ENCODE measurements around the gene NFE2L2. TPM values are rescaled to one million over a fixed set of nuclear protein-coding genes. Genes with fewer than 3 reads are reported as not detected.
"Not testable (repeated sequence)": the region's sequence is repeated elsewhere in the genome, so short reads cannot be mapped to it uniquely, and the experiment has no call there.

Gene NFE2L2
- 66.5 TPM for total RNA-seq
- long read RNA-seq, transcript NFE2L2-210 (2 exons, 521 nt): minor isoform, 6 of 147 reads
- long read RNA-seq, transcript NFE2L2-202 (5 exons, 2,651 nt): minor isoform, 23 of 147 reads
- long read RNA-seq, transcript NFE2L2-201 (5 exons, 2,853 nt): major isoform, 93 of 147 reads
- long read RNA-seq, partial matches to known transcripts: 9 of 147 reads
- long read RNA-seq, other reads (novel, unspliced or antisense): 15 of 147 reads

GRCh38 chr2:177264693-177265587 is at the start of gene NFE2L2:
TSS of gene NFE2L2 (minus strand) at chr2:177264727. CDS start at chr2:177264576, 151 bp downstream.
- intact Hi-C loops (cut with DNase I): loop anchor here (1.0 to 2.0 kb wide), 3 partner anchors 30 to 100 kb away; partner anchors contain the start of gene HNRNPA3
- peak; percentile 97 for DNase-seq (ENCODE audit: low spot score)

DNA sequence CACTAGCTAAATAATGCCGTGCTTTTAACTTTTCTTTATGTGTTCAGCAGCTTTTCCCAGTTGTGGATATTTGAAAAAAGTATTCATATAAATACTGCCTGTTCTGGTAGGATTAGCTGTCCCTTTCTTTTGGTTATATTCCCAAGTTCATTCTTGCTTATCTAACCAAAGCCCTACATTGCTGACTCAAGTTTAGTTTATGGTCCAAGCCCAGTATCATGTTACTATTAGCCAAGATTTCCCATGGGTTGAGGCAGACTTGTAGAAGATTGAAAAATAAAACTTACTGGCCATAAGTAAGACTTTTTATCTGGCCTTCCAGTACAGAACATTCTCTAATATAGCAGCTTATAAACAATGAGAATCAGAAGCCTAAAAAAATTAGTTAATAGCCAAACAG is 49.7 kb upstream of the NFE2L2 start:
- DNase-seq (ENCODE audit: low spot score): no peak
- intact Hi-C loops (cut with DNase I): no loop called here

- intact Hi-C loops (cut with DNase I): no loop called here
- no peak for DNase-seq (ENCODE audit: low spot score)
Observed at GRCh38 chr2:177313162-177313781, 48.7 kb upstream of the NFE2L2 start.

- intact Hi-C loops (cut with DNase I): no loop called here
Observed at GRCh38 chr2:177312562-177312961, 48.0 kb upstream of the NFE2L2 start.

DNA sequence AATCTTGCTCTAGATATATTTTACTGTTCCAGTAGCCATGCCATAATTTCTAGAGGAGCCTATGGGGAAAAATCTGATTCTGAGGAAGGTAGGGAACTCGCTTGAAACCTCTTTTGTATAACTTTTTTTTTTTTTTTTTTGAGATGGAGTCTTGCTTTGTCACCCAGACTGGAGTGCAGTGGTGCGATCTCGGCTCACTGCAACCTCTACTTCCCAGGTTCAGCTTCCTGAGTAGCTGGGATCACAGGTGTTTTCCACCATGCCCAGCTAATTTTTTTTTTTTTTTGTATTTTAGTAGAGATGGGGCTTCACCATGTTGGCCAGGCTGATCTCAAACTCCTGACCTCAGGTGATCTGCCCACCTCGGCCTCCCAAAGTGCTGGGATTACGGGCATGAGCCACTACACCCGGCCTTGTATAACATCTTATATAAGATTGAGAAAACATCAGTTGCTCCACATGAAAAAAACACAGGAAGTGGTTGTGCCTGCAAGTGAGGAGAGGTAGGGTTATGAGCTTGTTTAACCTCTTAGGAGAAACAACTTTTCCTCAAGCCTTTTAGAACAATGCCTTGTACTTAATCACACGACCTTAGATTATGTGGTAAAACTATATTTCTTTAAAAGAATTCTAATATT is 45.3 kb upstream of the NFE2L2 start:
- intact Hi-C loops (cut with DNase I); DNase-seq (ENCODE audit: low spot score): not testable (repeated sequence)

More at GRCh38 chr2:177312562-177312961, 48.0 kb upstream of the NFE2L2 start:
- no peak for DNase-seq (ENCODE audit: low spot score)

DNA sequence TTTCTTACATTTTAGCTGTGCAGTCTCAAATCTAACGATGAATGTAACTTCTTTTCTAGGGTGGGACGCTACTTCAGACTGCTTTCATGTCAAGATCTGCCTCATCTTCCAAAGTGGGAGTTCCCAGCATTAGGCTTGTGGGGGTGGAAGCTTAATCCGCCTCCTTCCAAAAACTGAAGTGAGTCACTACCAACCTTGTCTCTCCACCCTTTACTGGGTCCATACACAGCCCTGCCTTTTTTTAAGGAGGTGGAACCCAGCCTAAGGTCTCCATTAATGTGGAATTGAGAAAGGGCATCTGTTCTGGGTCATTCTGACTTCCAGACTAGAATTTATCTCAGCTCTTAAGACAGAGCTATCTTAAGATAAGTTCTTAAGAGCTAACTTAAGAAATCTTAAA is 42.0 kb upstream of the NFE2L2 start:
- intact Hi-C loops (cut with DNase I): no loop called here
- no peak for DNase-seq (ENCODE audit: low spot score)

DNA sequence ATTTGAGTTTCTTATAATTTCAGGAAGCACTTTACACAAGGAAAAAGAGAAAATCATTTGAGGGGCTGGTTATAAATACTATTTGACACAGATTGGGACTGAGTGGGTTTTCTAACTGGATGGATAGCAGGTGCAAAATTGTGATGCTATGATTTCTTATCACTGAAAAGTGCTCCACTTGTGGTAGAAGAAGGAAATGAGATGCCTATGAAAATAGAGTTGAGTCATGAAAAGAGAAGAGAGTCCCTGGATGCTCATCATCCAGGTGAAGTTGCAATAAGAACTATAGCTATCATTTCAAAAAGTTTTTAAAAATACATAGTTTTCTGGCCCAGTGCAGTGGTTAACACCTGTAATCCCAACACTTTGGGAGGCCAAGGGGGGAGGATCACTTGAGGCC is 39.4 kb upstream of the NFE2L2 start:
- intact Hi-C loops (cut with DNase I): no loop called here
- DNase-seq (ENCODE audit: low spot score): no peak

DNA sequence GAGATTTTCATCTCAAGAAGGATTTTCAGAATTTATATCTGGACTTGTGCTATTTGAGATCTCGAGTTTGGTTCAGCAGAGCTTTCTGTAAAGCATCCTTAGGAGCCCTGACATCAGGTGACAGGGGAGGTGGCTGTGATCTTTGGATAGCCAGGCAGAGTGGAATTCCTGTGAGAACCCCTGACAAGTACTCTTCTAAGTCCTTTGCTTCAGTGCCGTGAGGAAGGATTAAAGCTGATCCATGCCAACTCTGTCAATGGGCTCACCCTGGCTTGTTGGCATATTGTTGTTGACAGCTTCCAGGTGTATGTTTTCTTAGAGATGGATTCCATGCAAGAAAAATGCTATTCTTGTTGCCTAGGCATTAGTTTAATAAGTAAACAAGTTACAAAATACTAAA is 38.0 kb upstream of the NFE2L2 start:
- intact Hi-C loops (cut with DNase I): no loop called here
- DNase-seq (ENCODE audit: low spot score): no peak

- DNase-seq (ENCODE audit: low spot score): no peak
- intact Hi-C loops (cut with DNase I): no loop called here
Observed at GRCh38 chr2:177298191-177298590, 33.7 kb upstream of the NFE2L2 start.

GRCh38 chr2:177296040-177296439 is 31.5 kb upstream of the NFE2L2 start:
- intact Hi-C loops (cut with DNase I): loop anchor here (1.0 kb wide), 1 partner anchor 132 kb away; no protein-coding TSS in a partner anchor
- no peak for DNase-seq (ENCODE audit: low spot score)

DNA sequence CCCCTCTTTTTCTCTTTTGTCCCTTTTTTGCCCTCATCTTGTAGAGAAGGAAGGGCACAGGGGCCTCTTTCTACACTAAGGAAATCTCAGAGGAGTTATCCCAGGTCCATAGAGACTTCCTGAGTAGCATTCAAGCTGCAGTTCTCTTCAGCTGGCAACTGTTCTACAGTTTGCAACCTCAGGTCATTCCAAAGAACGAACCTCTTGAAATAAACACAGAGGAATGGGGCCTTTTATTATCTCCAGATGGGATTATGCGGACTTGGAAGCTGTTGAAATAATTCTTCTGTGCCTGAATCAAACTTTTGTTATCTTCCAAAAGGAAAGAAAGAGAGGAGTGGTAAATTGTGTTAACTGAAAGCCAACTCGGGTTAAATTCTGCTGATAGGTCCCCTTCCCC is 31.0 kb upstream of the NFE2L2 start:
- intact Hi-C loops (cut with DNase I): loop anchor here (2.0 kb wide), 1 partner anchor 31 kb away; the partner anchor contains the start of gene NFE2L2

GRCh38 chr2:177291701-177292100 is 27.2 kb upstream of the NFE2L2 start:
- no peak for DNase-seq (ENCODE audit: low spot score)
- intact Hi-C loops (cut with DNase I): no loop called here

More for the DNA sequence above, 31.0 kb upstream of the NFE2L2 start:
- DNase-seq (ENCODE audit: low spot score): no peak

DNA sequence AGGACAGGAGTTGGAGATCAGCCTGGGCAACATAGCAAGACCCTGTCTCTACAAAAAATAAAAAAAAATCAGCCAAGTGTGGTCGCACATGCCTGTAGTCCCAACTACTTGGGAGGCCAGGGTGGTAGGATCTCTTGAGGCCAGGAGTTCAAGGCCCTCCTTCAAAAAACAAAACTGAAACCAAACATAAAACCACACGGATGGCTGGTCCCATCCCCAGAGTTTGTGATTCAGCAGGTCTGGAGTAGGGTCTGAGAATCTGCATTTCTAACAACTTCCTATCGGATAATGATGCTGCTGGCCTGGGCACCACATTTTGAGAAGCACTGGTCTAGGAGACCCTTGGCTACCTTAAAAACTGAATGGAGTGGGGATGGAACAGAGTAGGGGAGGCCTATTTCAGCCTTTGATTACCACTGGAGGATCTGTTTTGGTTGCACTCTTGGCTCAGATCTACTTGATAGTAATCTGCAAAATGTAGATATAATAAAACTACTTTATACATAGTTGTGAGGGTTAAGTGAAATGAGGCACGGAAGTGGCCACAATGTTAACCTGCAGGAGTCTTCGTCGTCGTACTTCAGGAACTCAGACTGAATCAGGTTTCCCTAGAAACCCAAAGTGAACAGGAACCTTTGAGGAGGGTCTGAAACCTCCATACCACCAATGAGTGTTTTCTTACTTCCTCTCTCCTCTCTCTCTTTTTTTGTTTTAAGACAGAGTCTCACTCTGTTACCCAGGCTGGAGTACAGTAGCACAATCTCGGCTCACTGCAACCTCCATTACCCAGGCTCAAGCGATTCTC is 25.5 kb upstream of the NFE2L2 start:
- intact Hi-C loops (cut with DNase I): no loop called here
- DNase-seq (ENCODE audit: low spot score): no peak

- intact Hi-C loops (cut with DNase I): no loop called here
- DNase-seq (ENCODE audit: low spot score): no peak
Observed at GRCh38 chr2:177287814-177288213, 23.3 kb upstream of the NFE2L2 start.

- intact Hi-C loops (cut with DNase I): no loop called here
- no peak for DNase-seq (ENCODE audit: low spot score)
Observed at GRCh38 chr2:177285892-177286715, 21.6 kb upstream of the NFE2L2 start.

DNA sequence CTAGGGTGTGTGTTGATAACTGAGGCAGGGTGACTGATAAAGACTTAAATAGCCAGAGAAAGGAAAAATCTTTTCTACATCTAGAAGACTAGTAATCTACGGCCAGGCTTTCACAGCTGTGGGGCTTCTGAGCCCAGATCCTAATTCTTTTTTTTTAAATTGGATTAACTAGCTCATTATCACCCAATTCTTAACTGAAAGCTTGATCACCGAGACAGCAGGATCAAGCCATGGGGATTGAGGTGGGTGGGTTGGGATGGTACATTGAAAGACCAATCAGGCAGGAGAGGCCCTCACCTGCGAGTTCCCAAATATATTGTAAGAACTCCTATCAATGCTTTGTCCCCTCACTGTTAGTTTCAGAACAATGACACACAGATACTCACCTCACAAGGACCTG is 20.0 kb upstream of the NFE2L2 start:
- intact Hi-C loops (cut with DNase I): loop anchor here (5.0 kb wide), 1 partner anchor 48 kb away; no protein-coding TSS in a partner anchor
- DNase-seq (ENCODE audit: low spot score): no peak

DNA sequence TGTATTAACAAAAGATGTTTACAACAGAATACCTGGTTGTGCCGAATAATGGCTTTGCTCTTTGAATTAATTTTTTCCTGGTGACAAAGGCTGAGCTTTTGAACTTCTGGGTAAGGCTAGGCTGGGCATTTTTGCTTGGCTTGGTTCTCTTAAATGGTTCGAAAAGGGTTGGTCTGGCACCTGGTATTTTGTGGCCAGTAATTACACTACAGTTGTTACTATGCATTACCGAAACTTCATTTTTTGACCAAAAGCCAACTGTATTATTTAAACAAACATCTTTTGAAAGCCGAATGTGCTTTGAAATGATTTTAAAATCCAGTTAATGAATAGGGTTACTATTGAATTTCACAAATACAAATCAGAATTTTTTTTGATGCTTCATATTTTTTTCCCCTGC is 19.4 kb upstream of the NFE2L2 start:
- DNase-seq (ENCODE audit: low spot score): no peak
- intact Hi-C loops (cut with DNase I): loop anchor here (5.0 kb wide), 1 partner anchor 48 kb away; no protein-coding TSS in a partner anchor
